Thyroid gland (tissue), 4 donors: ENCODE data around the gene SERPINC1.

Experiments
- CTCF ChIP-seq, 6 experiments: fragments of 200-600 bp in 3 of 6; fragments of 450-650 bp in 3 of 6; sonication (generic) in 3 of 6; IDR thresholded peaks; one replicate each; pipeline ENCODE4 v1.5.1; 2016 to 2019; ENCODE audit warnings: antibody characterized with exemption in 6 of 6, mild to moderate bottlenecking in 2 of 6, inconsistent platforms in 1 of 6, moderate library complexity in 1 of 6
- POLR2A ChIP-seq, 2 donors: fragments of 450-650 bp; IDR thresholded peaks; one replicate each; pipeline ENCODE4 v1.6.1; 2017; ENCODE audit warnings: antibody characterized with exemption in 2 of 2, mild to moderate bottlenecking in 2 of 2, moderate library complexity in 1 of 2

GRCh38 chr1:173868266-173869020 lies 48.7 kb downstream of the SERPINC1 start, which contains the start of gene ZBTB37:
- TF ChIP-seq CTCF (IDR thresholded peaks at IDR 0.05), result no peak
- peak in 1 of 2 donors; percentile 69 for TF ChIP-seq POLR2A (IDR thresholded peaks at IDR 0.05)
